DMS 273 (cell line): ENCODE results near the gene NKD1.

Experiments
- DNase-seq: peaks from one replicate; lab custom pipeline; 2025; ENCODE audit not compliant: unreplicated experiment; lab: John Stamatoyannopoulos, UW

The NKD1 gene

GRCh38 chr16:50640391-50640790 lies 92.2 kb downstream of the NKD1 start:
- DNase-seq: no peak

- DNase-seq: no peak
These were observed 93.0 kb downstream of the NKD1 start for GRCh38 chr16:50640919-50641817.

DNA sequence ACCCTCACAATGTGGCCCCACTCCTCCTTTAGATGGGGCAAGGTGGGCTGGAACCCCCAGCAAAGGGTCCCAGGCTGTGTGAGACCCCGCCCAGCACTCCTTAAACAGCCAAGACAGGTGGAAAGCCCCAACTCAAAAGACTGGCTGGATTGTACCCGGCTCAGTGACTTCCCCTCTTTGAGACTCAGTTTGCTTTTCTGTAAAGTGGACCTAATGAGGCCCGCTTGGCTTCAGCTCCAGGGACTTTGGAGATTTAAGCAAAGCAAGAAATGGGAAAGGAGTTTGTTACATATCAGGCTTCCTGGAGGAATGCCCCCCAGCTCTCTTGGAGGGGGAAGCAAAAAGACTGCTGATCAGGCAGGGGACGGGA lies 93.6 kb downstream of the NKD1 start:
- no peak for DNase-seq

- DNase-seq: no peak
These were observed 94.2 kb downstream of the NKD1 start for GRCh38 chr16:50642349-50642748.

DNA sequence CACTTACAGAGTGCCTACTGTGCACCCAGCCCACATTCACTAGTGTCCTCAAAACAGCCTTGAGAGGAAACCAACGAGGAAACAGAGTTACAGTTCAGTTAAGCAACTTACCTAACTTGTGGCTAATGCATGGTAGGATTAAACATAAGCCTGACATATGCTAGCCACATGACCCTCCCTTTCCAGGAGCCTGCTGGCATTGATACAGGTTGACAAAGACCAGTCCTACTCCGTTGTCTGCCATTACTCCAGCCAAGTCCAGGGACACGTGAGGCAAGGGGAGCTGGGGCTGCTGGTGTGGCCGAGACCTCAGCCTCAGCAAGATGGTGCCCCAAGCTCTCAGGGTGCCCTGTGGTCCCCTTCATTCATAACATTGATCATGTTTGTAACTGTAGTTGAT lies 95.0 kb downstream of the NKD1 start:
- DNase-seq: peak; percentile 11

- no peak for DNase-seq
These were observed 96.0 kb downstream of the NKD1 start for GRCh38 chr16:50644245-50644644.

GRCh38 chr16:50644729-50645128 lies 96.5 kb downstream of the NKD1 start:
- peak; percentile 71 for DNase-seq

GRCh38 chr16:50645563-50646220 lies 97.5 kb downstream of the NKD1 start:
- peak; percentile 16 for DNase-seq

- DNase-seq: no peak
These were observed 98.1 kb downstream of the NKD1 start for GRCh38 chr16:50646345-50646744.

GRCh38 chr16:50651835-50652438 lies 103.7 kb downstream of the NKD1 start:
- DNase-seq: peak; percentile 12

DNA sequence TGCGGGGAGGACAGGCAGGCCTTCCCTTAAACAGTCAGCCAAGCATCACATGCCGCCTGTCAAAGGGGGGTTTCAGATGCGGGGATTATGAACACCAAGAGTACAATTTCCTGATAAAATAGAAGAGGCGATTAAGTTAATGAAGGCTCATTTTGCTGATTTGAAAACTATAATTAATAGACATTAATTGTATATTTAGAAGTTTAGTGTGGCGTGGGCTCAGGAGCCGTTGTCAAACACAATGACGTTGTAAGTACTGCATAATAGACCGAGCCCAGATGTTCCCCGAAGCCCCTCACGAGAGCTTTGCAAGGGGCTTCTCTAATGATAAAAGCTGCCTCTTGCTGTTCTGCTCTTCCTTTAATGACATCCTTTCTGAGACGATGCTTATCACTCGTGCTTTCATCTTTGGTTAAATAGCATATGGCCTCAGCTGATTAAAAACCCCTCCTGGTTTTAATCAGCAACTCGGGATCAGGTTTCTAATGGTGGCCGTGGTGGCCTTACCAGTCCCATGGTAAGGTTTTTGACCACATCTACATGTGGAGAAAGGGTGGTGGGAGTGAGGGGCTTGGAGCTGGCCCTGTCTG lies 104.7 kb downstream of the NKD1 start:
- peak; percentile 52 for DNase-seq

- DNase-seq: peak; percentile 23
These were observed 105.7 kb downstream of the NKD1 start for GRCh38 chr16:50653633-50654519.

DNA sequence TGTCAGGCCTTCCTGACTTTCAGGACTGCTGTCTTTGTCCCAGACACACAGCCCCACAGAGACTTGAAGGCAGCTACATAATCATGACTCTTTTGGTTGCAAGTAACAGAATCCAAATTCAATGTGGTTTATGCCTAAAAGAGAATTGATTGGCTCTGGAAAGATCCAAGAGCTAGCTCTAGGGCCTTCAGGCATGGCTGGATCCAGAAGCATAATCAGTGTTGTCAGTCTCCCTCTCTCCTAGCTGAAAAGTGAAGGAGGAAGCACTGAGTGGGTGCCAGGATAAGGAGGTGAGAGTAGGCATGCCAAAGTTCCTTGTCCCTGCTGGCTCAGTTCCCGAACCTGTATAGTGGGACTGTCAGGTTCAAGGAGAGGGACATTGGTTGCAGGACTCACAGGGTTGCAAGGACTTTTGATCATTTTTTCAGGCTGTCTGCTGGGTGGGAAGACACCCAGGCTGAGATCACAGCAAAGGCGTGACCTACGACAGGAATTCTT lies 107.4 kb downstream of the NKD1 start:
- no peak for DNase-seq

DNA sequence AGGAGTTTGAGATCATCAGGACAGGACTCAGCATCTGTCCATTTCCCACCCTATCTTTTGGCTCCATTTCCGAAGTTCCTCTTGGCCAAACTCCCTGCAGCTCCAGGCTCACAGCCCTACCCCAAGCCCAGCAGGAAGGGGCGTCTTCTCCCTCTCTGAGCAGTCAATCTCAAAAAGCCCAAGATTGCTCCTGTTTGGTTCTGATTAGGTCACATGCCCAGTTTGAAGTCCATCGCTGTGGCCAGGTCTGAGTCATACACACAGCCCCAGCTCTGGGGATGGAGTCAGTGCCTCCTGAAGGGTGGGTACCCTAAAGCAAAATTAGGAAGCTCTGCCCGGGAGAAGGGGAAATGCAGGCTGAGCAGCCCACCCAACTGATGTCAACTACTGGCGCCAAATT lies 109.0 kb downstream of the NKD1 start:
- DNase-seq: no peak

DNA sequence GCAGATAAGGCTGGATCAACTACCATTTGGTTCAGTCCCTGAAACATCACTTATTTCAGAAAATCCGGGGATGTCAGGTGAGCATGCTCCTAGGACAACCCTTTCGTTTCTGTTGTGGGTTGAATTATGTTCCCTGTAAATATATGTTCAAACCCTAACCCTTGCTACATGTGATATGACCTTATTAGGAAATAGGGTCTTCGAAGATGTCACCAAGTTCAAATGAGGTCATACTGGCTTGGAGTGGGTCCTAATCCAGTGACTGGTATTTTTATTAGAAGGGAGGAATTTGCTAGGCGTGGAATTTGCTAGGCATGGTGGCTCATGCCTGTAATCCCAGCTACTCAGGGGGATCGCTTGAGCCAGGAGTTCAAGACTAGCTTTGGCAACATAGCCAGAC lies 111.6 kb downstream of the NKD1 start:
- DNase-seq: no peak

- DNase-seq: no peak
These were observed 114.2 kb downstream of the NKD1 start for GRCh38 chr16:50662306-50662940.

DNA sequence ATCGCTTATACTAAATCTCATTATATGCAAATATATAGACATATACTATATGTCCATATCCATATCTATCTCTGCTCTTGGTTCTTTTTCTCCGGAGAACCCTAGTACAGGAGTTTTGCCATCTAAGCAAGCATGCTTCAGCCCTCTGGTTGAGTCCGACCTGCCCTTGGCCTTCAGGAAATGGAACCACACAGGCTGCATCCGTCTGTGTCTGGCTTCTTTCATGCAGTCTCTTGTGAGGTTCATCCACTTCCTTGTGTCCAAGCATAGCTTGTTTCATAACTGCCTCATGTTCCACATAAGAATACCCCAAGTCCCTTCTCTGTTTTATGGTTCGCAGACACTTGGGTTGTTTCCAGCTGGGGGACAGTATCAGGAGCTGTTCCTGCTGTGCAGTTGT lies 116.1 kb downstream of the NKD1 start:
- no peak for DNase-seq

DNA sequence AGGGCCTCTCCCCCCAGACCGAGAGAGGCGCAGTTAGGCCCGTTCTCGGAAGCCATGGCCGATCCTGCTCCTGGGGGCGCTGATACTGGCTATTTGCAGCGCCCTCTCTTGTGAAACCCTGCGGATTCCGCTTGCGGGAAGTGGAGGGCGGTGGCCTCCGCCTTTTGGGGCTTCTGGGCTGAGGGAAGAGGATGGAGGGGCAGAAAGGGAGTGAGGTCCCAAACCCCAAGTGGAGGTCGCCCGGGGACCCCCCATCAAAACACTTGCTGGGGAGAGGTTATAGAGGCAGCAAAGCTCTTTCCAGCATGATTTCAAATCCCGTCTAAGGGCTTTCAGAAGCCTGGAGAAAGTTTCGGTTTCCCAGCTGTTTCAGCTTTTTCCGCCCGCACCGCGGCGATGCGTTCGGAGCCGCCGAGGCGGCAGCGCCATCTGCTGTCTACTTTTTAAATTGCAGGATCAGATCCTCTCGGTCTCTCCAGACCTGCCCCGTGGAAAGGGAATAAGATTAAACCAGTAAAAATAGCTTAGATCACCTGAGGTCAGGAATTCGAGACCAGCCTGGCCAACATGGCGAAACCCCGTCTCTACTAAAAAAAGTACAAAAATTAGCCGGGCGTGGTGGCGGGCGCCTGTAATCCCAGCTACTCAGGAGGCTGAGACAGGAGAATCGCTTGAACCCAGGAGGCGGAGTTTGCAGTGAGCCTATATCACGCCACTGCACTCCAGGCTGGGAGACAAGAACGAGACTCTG lies 117.1 kb downstream of the NKD1 start:
- peak; percentile 92 for DNase-seq
